ENCODE data around the gene GATA5.

DNA sequence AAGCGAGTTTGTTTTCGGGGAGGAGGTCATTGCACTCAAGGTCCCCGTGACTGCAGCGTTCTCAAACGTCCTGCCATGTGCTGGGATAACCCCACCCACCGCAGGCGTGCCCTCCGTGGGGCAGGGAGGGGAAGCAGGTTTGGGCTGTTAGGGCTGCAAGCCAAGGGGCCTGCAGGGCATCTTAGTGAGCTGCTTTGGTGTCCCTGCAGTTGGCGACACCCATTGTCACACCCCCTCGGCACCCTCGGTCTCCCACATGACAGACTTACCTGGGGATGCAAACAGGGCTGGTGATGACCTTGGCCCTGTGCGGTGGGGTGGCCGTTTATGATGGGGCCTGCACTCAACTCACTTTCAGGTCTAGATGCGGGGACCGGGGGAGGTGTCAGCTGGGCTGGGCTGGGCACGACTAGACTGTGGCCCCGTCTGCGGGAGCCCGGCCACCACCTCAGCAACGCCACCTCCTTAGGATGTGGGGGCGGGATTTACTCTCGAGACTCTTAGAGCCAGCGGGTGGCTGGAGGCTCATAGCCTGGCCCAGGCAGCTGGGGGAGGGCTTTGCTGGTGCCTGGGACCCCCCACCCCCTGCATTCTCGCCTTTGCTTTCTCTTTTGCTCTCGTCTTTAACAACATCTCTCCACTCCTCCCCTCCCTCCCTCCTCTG is 6.5 kb upstream of the GATA5 start:
- TF ChIP-seq CTCF (IDR thresholded peaks at IDR 0.05) (no peak), POLR2A (IDR thresholded peaks at IDR 0.05) (no peak), POLR2AphosphoS5 (IDR thresholded peaks at IDR 0.05) (no peak)
